Right kidney (tissue), 1 donor: Measurements from ENCODE around the gene GPC6.

Source experiments
- DNase-seq: peaks from one replicate; pipeline ENCODE4 v3.0.0-alpha.2; 2016

Gene GPC6

GRCh38 chr13:93502987-93503615, 276.5 kb downstream of the GPC6 start:
- no peak for DNase-seq

GRCh38 chr13:93505104-93505952, 278.7 kb downstream of the GPC6 start:
- DNase-seq: no peak

- DNase-seq: no peak
Observed at GRCh38 chr13:93511011-93511410, 284.4 kb downstream of the GPC6 start.

GRCh38 chr13:93515267-93515666, 288.7 kb downstream of the GPC6 start:
- DNase-seq: no peak

- DNase-seq: no peak
Observed at GRCh38 chr13:93517658-93518057, 291.1 kb downstream of the GPC6 start.

GRCh38 chr13:93521307-93521706, 294.7 kb downstream of the GPC6 start:
- no peak for DNase-seq

GRCh38 chr13:93522501-93522900, 295.9 kb downstream of the GPC6 start:
- DNase-seq: no peak

GRCh38 chr13:93525087-93525486, 298.5 kb downstream of the GPC6 start:
- DNase-seq: no peak

- no peak for DNase-seq
Observed at GRCh38 chr13:93527748-93528297, 301.2 kb downstream of the GPC6 start.

- no peak for DNase-seq
Observed at GRCh38 chr13:93529961-93530360, 303.4 kb downstream of the GPC6 start.

GRCh38 chr13:93534181-93534700, 307.6 kb downstream of the GPC6 start:
- DNase-seq: no peak

- no peak for DNase-seq
Observed at GRCh38 chr13:93535251-93535650, 308.6 kb downstream of the GPC6 start.

GRCh38 chr13:93539914-93540313, 313.3 kb downstream of the GPC6 start:
- DNase-seq: no peak

- no peak for DNase-seq
Observed at GRCh38 chr13:93547886-93548285, 321.3 kb downstream of the GPC6 start.

GRCh38 chr13:93549326-93550005, 322.9 kb downstream of the GPC6 start:
- no peak for DNase-seq

GRCh38 chr13:93550236-93550635, 323.6 kb downstream of the GPC6 start:
- DNase-seq: no peak

GRCh38 chr13:93552596-93552995, 326.0 kb downstream of the GPC6 start:
- no peak for DNase-seq

- no peak for DNase-seq
Observed at GRCh38 chr13:93554514-93554913, 327.9 kb downstream of the GPC6 start.

- DNase-seq: no peak
Observed at GRCh38 chr13:93558637-93559036, 332.0 kb downstream of the GPC6 start.

GRCh38 chr13:93559718-93560117, 333.1 kb downstream of the GPC6 start:
- DNase-seq: no peak

- no peak for DNase-seq
Observed at GRCh38 chr13:93561576-93562225, 335.1 kb downstream of the GPC6 start.

- DNase-seq: no peak
Observed at GRCh38 chr13:93562676-93563075, 336.1 kb downstream of the GPC6 start.
